WTC11 (cell line): ENCODE data around the gene OR2AE1. TPM values are rescaled to one million over a fixed set of nuclear protein-coding genes. Genes with fewer than 3 reads are reported as not detected.

Experiments
- ATAC-seq: fragments of 200-7000 bp; cut with Tn5 transposase; 2 replicates; pipeline ENCODE4 v1.10.0; 2021; ENCODE audit warnings: mild to moderate bottlenecking, moderate library complexity
- CTCF ChIA-PET: fragments of 300-600 bp; sonication (Branson Sonifier 250); formaldehyde crosslinking; loops from one replicate; lab custom pipeline; 2021; ENCODE audit warnings: antibody characterized with exemption; lab: Charles Lee
- POLR2A ChIA-PET: fragments of 350-600 bp; sonication (Branson Sonifier 250); formaldehyde crosslinking; loops from one replicate; lab custom pipeline; 2021; ENCODE audit warnings: antibody characterized with exemption; lab: Charles Lee
- DNase-seq: peaks from one replicate; pipeline ENCODE4 v3.0.0; 2021; ENCODE audit warnings: low spot score
- H3K27ac Mint-ChIP-seq: 2 replicates; pipeline ENCODE4 v1.8.0; 2021; ENCODE audit warnings: mixed read lengths
- H3K27me3 Mint-ChIP-seq: 2 replicates; pipeline ENCODE4 v1.8.0; 2021; ENCODE audit warnings: low read depth, mild to moderate bottlenecking, moderate library complexity, mixed read lengths
- H3K36me3 Mint-ChIP-seq: 2 replicates; pipeline ENCODE4 v1.8.0; 2021; ENCODE audit warnings: mixed read lengths
- H3K4me1 Mint-ChIP-seq: 2 replicates; pipeline ENCODE4 v1.8.0; 2022; ENCODE audit warnings: mixed read lengths
- H3K4me3 Mint-ChIP-seq: 2 replicates; pipeline ENCODE4 v1.8.0; 2021; ENCODE audit warnings: mild to moderate bottlenecking, moderate library complexity, mixed read lengths
- H3K9me3 Mint-ChIP-seq: 2 replicates; pipeline ENCODE4 v1.8.0; 2021; ENCODE audit warnings: mixed read lengths
- CREB1 ChIP-seq: sonication (generic); formaldehyde crosslinking; IDR thresholded peaks from 2 replicates; pipeline ENCODE4 v1.8.0; 2023; ENCODE audit warnings: mild to moderate bottlenecking, missing genetic modification reagents
- CTCF ChIP-seq: fragments of 200-600 bp; IDR thresholded peaks from 2 replicates; pipeline ENCODE4 v1.8.0; 2022; ENCODE audit warnings: antibody characterized with exemption
- FOXJ3 ChIP-seq: sonication (generic); formaldehyde crosslinking; IDR thresholded peaks from 2 replicates; pipeline ENCODE4 v1.9.0; 2021; ENCODE audit warnings: missing genetic modification reagents, mild to moderate bottlenecking, borderline replicate concordance
- FOXK1 ChIP-seq: sonication (generic); formaldehyde crosslinking; IDR thresholded peaks from 2 replicates; pipeline ENCODE4 v1.8.0; 2022; ENCODE audit warnings: mild to moderate bottlenecking, moderate library complexity, missing genetic modification reagents
- GRHL2 ChIP-seq: fragments of 250-450 bp; sonication (Bioruptor Pico); IDR thresholded peaks from 2 replicates; pipeline ENCODE4 v1.8.0; 2022; ENCODE audit warnings: mild to moderate bottlenecking, moderate library complexity; ENCODE audit not compliant: insufficient replicate concordance, severe bottlenecking
- IRF2 ChIP-seq: sonication (generic); formaldehyde crosslinking; IDR thresholded peaks from 2 replicates; pipeline ENCODE4 v1.8.0; 2022; ENCODE audit warnings: low read depth, missing genetic modification reagents, borderline replicate concordance
- JAZF1 ChIP-seq: fragments of 250-450 bp; sonication (Bioruptor Pico); IDR thresholded peaks from 2 replicates; pipeline ENCODE4 v1.9.0; 2021; ENCODE audit warnings: moderate library complexity, mild to moderate bottlenecking, inconsistent platforms
- MXD4 ChIP-seq: fragments of 250-450 bp; sonication (Bioruptor Pico); IDR thresholded peaks from 2 replicates; pipeline ENCODE4 v1.8.0; 2021; ENCODE audit warnings: mild to moderate bottlenecking, moderate library complexity, borderline replicate concordance
- NFATC4 ChIP-seq: fragments of 250-450 bp; sonication (Bioruptor Pico); IDR thresholded peaks from 2 replicates; pipeline ENCODE4 v1.9.0; 2021; ENCODE audit warnings: mild to moderate bottlenecking
- OVOL2 ChIP-seq: fragments of 250-450 bp; sonication (Bioruptor Pico); IDR thresholded peaks from 2 replicates; pipeline ENCODE4 v1.9.0; 2021; ENCODE audit warnings: mild to moderate bottlenecking, borderline replicate concordance
- SOX15 ChIP-seq: fragments of 250-450 bp; sonication (Bioruptor Pico); IDR thresholded peaks from 2 replicates; pipeline ENCODE4 v1.9.0; 2021; ENCODE audit warnings: mild to moderate bottlenecking
- TP53 ChIP-seq: sonication (generic); formaldehyde crosslinking; IDR thresholded peaks from 2 replicates; pipeline ENCODE4 v1.8.1; 2023; ENCODE audit warnings: mild to moderate bottlenecking, missing genetic modification reagents
- ZBTB43 ChIP-seq: sonication (generic); formaldehyde crosslinking; IDR thresholded peaks from 2 replicates; pipeline ENCODE4 v1.8.1; 2023; ENCODE audit warnings: mild to moderate bottlenecking, missing genetic modification reagents
- ZMAT4 ChIP-seq: fragments of 250-450 bp; sonication (Bioruptor Pico); IDR thresholded peaks from 2 replicates; pipeline ENCODE4 v1.9.0; 2021; ENCODE audit warnings: mild to moderate bottlenecking
- ZNF317 ChIP-seq: sonication (generic); formaldehyde crosslinking; IDR thresholded peaks from 2 replicates; pipeline ENCODE4 v1.8.1; 2023; ENCODE audit warnings: low read depth, mild to moderate bottlenecking, moderate library complexity, missing genetic modification reagents, borderline replicate concordance
- total RNA-seq: library from RNA; stranded (reverse); gene quantifications from 3 replicates; pipeline ENCODE4 v1.2.3, GENCODE V29; 2021
- TF ChIP-seq, protein P1 (sequence below): sonication (generic); formaldehyde crosslinking; IDR thresholded peaks from 2 replicates; pipeline ENCODE4 v1.8.1; 2023; ENCODE audit warnings: mild to moderate bottlenecking, moderate library complexity, missing genetic modification reagents
- TF ChIP-seq, protein P2 (sequence below): fragments of 250-450 bp; sonication (Bioruptor Pico); conservative IDR thresholded peaks from 2 replicates; pipeline ENCODE4 v1.9.0; 2021; ENCODE audit warnings: mild to moderate bottlenecking

OR2AE1 gene
- total RNA-seq, 1 experiment from 2014 or later: 0.15 TPM

DNA sequence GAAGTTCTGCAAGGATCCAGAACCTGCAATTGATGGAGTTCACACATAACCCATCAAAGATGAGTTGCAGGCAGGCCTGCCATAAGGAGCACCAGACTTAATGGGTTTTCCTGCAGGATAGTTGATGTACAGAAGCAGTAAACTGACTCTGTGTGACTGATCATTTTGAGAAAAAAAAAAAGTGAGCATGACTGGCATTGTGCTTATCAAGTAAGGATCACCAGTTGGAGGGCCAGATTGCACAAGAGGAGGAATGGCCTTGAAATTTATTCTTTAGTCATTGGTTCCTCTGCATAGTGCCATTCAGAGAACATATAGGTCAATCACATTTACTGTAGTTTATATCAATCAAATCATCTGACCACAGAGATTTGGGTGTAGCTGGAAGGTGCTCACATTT, 45.2 kb downstream of the OR2AE1 start (continued):
- TF ChIP-seq JAZF1 (CRISPR knock-in tag) (no peak), FOXJ3 (CRISPR knock-in tag) (no peak), MXD4 (CRISPR knock-in tag) (no peak), ZNF317 (no peak), GRHL2 (CRISPR knock-in tag) (no peak)
- TF ChIP-seq, protein P1, sequence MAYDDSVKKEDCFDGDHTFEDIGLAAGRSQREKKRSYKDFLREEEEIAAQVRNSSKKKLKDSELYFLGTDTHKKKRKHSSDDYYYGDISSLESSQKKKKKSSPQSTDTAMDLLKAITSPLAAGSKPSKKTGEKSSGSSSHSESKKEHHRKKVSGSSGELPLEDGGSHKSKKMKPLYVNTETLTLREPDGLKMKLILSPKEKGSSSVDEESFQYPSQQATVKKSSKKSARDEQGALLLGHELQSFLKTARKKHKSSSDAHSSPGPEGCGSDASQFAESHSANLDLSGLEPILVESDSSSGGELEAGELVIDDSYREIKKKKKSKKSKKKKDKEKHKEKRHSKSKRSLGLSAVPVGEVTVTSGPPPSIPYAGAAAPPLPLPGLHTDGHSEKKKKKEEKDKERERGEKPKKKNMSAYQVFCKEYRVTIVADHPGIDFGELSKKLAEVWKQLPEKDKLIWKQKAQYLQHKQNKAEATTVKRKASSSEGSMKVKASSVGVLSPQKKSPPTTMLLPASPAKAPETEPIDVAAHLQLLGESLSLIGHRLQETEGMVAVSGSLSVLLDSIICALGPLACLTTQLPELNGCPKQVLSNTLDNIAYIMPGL (CRISPR knock-in tag): no peak
- TF ChIP-seq, all 79 proteins: peak for 0

DNA sequence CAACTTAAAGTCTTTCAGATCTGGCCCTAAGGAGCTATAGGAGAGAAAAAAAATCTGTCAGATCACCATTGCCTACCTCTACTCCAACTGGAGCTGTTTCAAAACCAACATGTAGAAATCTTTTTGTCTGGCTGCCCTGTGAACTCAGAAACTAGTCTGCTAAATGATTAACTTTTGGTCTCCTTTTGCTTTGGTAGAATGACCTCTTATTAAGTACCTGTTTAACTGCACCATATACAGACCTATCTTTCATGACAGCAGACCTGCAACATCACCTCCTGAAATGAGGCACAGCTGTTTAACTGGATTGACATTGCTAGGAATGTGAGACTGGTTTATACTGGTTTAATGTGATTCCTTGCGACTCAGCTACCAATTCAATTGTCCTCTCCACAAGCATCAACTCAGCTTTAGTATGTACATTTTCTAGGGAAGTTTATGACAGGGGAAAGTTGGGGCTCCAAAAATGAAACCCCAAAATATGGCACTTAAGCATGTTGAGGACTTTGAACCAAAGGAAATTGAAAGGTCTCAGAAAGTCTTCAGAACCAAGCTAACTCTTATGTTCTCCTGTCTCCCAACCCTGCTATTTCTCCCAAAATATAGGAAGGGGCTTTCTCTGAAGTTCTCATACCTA, 47.2 kb downstream of the OR2AE1 start:
- CTCF ChIA-PET: no interaction called here
- no peak for ATAC-seq

More for the DNA sequence above, 47.2 kb downstream of the OR2AE1 start:
- Mint-ChIP-seq H3K9me3 (no peaks in the 10 kb centered on the region), H3K27ac (no peak overlapping the region), H3K27me3 (peaks cover 4% of the 10 kb centered on the region), H3K4me3 (no peak overlapping the region), H3K4me1 (peaks cover 4% of the 10 kb centered on the region), H3K36me3 (no peaks in the 10 kb centered on the region)
- DNase-seq: no peak
- POLR2A ChIA-PET: no interaction called here
- TF ChIP-seq, protein P1 (CRISPR knock-in tag): no peak
- TF ChIP-seq ZMAT4 (CRISPR knock-in tag) (no peak), TP53 (CRISPR knock-in tag) (no peak), SOX15 (CRISPR knock-in tag) (no peak), ZBTB43 (CRISPR knock-in tag) (no peak), CREB1 (CRISPR knock-in tag) (no peak), CTCF (no peak), OVOL2 (CRISPR knock-in tag) (no peak), NFATC4 (no peak), IRF2 (CRISPR knock-in tag) (no peak), FOXK1 (CRISPR knock-in tag) (no peak)
- TF ChIP-seq, protein P2, sequence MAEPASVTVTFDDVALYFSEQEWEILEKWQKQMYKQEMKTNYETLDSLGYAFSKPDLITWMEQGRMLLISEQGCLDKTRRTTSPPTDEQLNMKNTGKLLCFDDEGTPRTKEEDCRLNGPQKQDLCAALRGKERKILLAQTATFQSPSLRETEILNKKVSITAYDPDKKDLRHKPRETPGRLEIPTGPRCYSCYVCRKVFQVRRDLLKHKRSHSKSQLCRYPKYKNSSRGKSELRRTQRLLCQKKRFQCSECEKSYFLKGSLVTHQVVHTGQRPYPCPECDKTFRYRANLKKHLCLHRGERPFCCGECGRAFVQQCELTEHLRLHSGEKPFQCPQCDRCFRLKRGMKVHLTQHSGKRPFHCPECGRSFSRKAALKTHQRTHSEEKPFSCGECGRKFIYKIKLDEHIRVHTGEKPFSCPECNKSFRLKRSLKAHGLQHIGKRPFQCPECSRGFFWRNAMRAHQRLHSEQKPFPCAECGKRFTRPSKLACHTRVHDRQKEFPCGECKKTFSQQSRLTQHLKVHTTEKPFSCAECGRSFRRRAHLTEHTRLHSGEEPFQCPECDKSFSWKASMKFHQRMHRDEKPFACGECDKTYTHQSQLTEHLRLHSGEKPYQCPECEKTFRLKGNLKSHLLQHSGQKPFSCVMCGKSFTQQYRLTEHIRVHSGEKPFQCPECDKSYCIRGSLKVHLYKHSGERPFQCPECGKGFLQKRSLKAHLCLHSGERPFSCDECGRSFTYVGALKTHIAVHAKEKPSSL: no peak
